AG08396 (cell line): ENCODE data around the gene MEOX1.
A peak's percentile ranks its signal among the peaks of the same experiment; 100 is the strongest.

ENCODE experiments used
- DNase-seq: peaks from one replicate; pipeline ENCODE4 v3.0.0; 2012; ENCODE audit warnings: low spot score, mixed read lengths

Gene MEOX1

DNA sequence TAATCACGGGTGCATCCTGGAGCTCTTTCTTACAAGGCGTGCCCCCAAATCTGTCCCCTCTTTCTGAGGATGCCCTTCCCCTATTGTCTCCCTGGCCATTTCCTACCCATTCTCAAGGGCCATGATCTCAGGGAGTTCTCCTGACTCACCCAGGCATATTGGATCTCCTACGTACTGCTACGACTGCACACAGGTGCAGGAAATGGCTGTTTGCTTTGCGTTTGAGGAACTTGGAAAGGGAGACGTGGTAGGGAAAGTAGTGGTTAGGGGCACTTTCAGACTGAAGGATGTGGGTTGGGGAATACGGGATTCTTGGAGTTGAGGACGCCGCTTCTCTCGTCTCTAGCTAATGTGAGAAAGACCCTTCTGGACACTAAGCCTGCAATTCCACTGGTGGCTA is 18.7 kb upstream of the MEOX1 start:
- DNase-seq, result no peak

- no peak for DNase-seq
These were observed 18.2 kb upstream of the MEOX1 start for GRCh38 chr17:43679911-43680310.

- DNase-seq, result no peak
These were observed 17.7 kb upstream of the MEOX1 start for GRCh38 chr17:43679401-43679800.

- DNase-seq, result peak; percentile 59
These were observed 14.7 kb upstream of the MEOX1 start for GRCh38 chr17:43676471-43676870.

GRCh38 chr17:43674394-43674793 is 12.7 kb upstream of the MEOX1 start:
- no peak for DNase-seq

DNA sequence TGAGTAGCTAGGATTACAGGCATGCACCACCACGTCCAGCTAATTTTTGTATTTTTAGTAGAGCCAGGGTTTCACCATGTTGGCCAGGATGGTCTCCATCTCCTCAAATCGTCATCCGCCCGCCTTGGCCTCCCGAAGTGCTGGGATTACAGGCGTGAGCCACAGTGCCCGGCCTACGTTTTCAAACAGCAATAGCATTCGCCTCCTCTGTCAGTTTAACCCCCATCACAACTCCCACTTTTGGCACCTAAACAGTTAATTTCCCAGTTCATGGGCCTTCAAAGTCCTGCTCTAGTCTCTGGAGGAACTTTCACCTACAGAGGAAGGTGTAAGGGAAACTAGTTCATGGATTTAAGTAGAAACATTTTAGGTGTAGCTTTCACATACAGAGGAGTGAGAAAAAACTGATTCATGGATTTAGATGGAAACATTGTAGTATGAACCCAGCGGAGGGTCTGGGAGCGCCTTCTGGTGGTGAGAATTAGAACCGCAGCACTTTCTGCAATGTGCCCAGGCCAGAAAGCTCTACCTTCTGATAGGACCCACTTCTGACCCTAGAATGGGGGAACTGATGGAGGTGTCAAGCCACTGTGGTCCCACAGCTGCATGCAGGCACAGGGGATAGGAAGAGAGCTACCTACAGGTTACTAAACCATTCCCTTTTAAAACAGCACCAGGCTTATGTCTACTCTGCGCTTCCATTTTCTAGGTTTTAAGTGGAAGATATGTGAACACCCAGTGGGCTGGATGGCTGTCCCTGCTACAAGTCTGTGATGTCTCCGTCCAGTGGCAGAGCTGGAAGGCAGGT is 12.0 kb upstream of the MEOX1 start:
- DNase-seq, result peak; percentile 73

GRCh38 chr17:43671755-43672519 is 10.2 kb upstream of the MEOX1 start:
- DNase-seq, result no peak

GRCh38 chr17:43671031-43671692 is 9.4 kb upstream of the MEOX1 start:
- DNase-seq, result no peak

DNA sequence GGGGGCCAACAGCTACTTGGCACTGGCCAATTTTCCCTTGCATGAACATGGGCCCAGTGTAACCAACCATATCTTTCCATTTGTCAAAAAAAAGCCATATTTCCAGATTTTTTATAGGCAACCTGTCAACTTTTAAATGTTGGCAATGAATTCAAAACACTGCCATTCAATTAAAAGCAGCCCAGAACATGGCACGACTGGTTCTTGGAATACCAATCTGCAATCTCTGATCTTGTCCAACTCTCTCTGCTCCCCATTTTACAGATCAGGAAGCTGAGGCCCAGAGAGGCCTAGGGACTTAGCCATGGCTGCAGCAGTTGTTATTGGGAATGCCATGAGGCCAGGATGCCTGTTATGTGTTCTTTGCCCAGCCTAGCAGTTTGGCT is 8.9 kb upstream of the MEOX1 start:
- no peak for DNase-seq

DNA sequence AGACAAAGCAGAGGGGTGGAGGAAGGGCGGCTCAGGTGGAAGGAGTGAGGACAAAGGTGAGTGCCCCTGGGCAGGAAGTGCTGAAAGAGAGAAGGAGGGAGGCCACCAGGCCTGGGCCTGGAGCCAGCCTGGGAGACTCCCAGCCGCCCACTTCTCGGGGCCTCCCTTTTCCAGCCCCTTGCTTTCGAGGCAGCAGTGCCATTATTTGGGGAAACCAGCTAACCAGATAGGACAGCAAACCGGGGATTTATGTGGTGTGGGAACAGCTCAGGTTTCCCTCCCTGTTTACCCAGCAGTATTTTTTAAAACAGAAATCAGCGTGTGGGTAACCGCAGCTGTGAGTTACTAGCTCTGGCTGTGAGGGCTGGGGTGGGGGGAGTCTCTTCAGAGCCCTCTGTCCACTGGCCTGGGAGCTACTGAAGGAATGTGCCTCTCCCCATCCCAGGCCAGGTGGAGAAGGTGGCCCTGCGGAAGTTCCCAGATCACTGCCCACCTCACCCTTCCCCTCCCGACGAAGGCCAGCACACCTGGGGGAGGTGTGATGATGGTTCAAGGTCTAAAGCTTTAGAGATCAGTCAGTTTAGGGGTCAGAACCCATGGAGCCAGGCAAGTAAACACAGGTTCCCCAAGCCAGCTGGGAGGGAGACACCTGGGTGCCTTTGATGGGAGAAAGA is 8.4 kb upstream of the MEOX1 start:
- DNase-seq, result no peak

- peak; percentile 62 for DNase-seq
These were observed 6.2 kb upstream of the MEOX1 start for GRCh38 chr17:43667947-43668348.

- no peak for DNase-seq
These were observed 5.8 kb upstream of the MEOX1 start for GRCh38 chr17:43667506-43667905.

DNA sequence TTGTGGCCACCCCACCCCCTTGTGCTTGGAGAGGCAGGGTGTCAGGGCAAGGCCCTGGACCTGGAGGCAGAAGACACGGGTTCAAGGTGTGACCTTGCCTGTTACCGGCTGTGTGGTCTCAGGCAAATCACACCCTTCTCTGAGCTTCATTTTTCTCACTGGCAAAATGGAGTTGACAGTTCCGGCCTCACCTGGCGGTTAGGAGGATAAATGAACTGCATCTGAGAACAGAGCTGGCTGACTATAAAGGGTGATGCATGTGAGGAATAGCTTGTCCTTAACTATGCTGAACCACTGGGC is 4.2 kb upstream of the MEOX1 start:
- DNase-seq, result no peak

GRCh38 chr17:43665084-43665936 is 3.6 kb upstream of the MEOX1 start:
- no peak for DNase-seq

DNA sequence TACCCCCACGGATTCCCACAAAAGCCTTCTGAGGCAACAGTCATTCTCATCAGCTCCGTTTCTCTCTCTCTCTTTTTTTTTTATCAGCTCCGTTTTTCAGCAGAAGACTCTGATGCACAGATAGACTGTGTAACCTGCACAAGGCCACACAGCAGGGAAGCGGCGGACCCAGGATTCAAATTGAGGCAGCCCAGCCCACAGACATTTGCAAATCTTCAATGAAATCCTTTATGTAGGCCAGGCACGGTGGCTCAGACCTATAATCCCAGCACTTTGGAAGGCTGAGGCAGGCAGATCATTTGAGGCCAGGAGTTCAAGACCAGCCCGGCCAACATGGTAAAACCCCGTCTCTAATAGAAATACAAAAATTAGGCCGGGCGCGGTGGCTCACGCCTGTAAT is 2.4 kb upstream of the MEOX1 start:
- DNase-seq, result no peak

GRCh38 chr17:43663383-43663782 is 1.7 kb upstream of the MEOX1 start:
- DNase-seq, result no peak

GRCh38 chr17:43662413-43663141 is 855 bp upstream of the MEOX1 start:
- no peak for DNase-seq

GRCh38 chr17:43660816-43661493 is 767 bp downstream of the MEOX1 start:
- DNase-seq, result no peak

DNA sequence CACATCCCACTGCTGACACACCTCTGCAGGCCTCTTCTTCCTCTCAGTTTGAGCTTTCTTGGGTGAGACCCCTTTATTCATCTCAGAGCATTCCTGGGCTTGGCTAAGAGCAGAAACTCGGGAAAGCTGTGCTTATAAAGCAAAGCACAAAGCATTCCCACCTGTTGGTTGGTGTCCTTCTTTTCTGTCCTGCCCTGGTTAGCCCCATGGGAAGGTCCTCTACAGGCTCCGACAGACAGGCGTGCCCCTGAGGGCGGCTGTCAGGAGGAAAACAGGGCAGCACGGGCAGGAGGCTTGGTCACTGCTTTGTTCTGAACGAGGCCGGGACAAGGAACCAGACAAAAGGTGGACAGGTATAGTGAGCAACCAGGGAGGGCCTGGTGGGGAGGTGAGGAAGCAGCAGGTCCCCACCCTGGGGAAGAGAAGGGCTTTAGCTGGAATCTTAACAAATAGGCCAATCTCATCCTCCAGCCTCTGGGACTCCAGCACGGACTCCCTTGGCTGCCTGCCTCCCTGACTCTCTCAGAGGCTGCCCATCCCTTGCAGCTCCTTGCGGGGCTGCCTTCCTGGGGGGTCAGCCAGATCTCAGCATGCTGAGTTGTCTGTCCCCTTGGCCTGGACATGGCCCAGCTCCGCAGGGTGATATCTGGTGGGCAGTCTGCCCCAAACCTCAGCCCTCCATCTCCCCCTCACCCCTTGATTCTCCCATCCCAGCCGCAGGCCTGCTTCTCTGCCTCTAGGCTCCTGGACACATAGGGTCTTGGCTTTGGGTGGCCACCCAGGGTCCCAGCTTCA is 1.7 kb downstream of the MEOX1 start:
- no peak for DNase-seq

DNA sequence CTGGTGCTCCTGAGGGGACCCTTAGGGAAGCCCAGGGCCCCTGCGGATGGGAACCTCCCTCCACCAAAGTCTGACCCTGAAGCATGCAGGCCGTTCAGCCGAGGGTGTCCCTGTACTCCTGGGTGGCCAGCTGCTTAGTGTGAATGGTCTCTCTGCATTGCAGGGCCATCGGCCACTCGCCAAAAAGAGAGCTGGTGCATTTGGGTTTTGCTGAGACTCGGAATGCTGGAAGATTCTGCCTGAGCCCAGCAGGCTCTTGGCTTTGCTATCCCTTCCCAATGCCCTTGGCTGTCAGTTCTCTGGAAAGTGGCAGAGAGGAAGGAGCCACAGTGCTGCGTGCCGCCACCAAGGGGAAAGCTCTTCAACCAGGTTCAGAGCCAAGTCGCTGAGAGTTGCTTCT is 2.8 kb downstream of the MEOX1 start:
- DNase-seq, result no peak
